K562 (cell line): ENCODE measurements around the gene DTNA. TPM values are rescaled to one million over a fixed set of nuclear protein-coding genes. Genes with fewer than 3 reads are reported as not detected.

Source experiments
- ARID1B ChIP-seq: fragments of 450-650 bp; IDR thresholded peaks from 2 replicates; pipeline ENCODE4 v1.6.1; 2016; ENCODE audit warnings: antibody characterized with exemption, mild to moderate bottlenecking, inconsistent platforms
- BACH1 ChIP-seq: fragments of 200-800 bp; sonication (Bioruptor generic); IDR thresholded peaks from 2 replicates; pipeline ENCODE4 v1.6.1; 2016; ENCODE audit warnings: missing genetic modification characterization, missing compliant biosample characterization
- FOXA3 ChIP-seq, 2 experiments: fragments of 450-650 bp in 1 of 2; sonication (generic) in 1 of 2; formaldehyde crosslinking; IDR thresholded peaks in 1 of 2; conservative IDR thresholded peaks in 1 of 2; 2 replicates each; pipeline versions ENCODE4 v1.4.0 to v1.8.0; 2020 to 2022; ENCODE audit warnings: mild to moderate bottlenecking in 2 of 2, missing genetic modification reagents in 1 of 2
- MAFF ChIP-seq: IDR thresholded peaks from 2 replicates; pipeline ENCODE4 v1.6.1; 2012; ENCODE audit warnings: low read length, improper control_type of control experiment
- SMARCE1 ChIP-seq: fragments of 450-650 bp; IDR thresholded peaks from 2 replicates; pipeline ENCODE4 v1.7.1; 2016; ENCODE audit warnings: mild to moderate bottlenecking
- TEAD2 ChIP-seq: fragments of 450-650 bp; IDR thresholded peaks from 2 replicates; pipeline ENCODE4 v1.6.1; 2016; ENCODE audit warnings: missing genetic modification characterization, control low read depth, missing compliant biosample characterization
- TSC22D4 ChIP-seq: fragments of 450-650 bp; IDR thresholded peaks from 2 replicates; pipeline ENCODE4 v1.6.1; 2016; ENCODE audit warnings: missing genetic modification characterization, missing biosample characterization, control low read depth
- USF2 ChIP-seq: sonication (generic); formaldehyde crosslinking; IDR thresholded peaks from 2 replicates; pipeline ENCODE4 v1.5.0; 2020; ENCODE audit warnings: missing genetic modification reagents
- ZNF449 ChIP-seq: fragments of 250-450 bp; sonication (Bioruptor Pico); IDR thresholded peaks from 2 replicates; pipeline ENCODE4 v1.8.0; 2022; ENCODE audit warnings: moderate library complexity, mild to moderate bottlenecking, inconsistent platforms
- ZSCAN32 ChIP-seq: fragments of 450-650 bp; formaldehyde crosslinking; IDR thresholded peaks from 2 replicates; pipeline ENCODE4 v1.4.0; 2020; ENCODE audit warnings: mild to moderate bottlenecking, moderate library complexity
- polyA plus RNA-seq, 8 experiments: library from polyadenylated mRNA; depleted of rRNA in 4 of 8; stranded (reverse) in 5 of 8; unstranded in 3 of 8; fragments of >200 nt; fragmentation: Nextera tagmentation in 2 of 8; fragmentation: Illumina TruSeq in 1 of 8; extraction: Ambion mirVana in 2 of 8; extraction: Trizol in 1 of 8; gene quantifications; 2 replicates each; pipeline versions ENCODE4 v1.2.1 to v1.2.3, GENCODE V29; 2011 to 2014; ENCODE audit warnings: inconsistent platforms in 1 of 8, missing spikeins in 1 of 8
- total RNA-seq, 7 experiments: library from RNA; depleted of rRNA in 6 of 7; stranded (reverse); fragments of >200 nt in 6 of 7; fragmentation: Illumina TruSeq in 2 of 7; extraction: Trizol in 2 of 7; gene quantifications; 2 replicates each; pipeline versions ENCODE4 v1.2.1 to v1.2.3, GENCODE V29; 2011 to 2021; ENCODE audit warnings: low replicate concordance in 1 of 7

DTNA gene
- total and polyA plus RNA-seq, 9 of the 15 experiments (the other 6 are each of a cell fraction or from before 2014, with no cell fraction given): 0.07 to 2.4 (median 0.22) TPM; not detected in 2

GRCh38 chr18:34929336-34929780 lies 219.3 kb downstream of the DTNA start (continued):
- TF ChIP-seq ZNF449 (CRISPR knock-in tag) (no peak), TSC22D4 (tag) (no peak), TEAD2 (tag) (0 out of 2 replicates have a peak, but pooled peaks have one; percentile 17), BACH1 (tag) (peak; percentile 76), USF2 (no peak), FOXA3 (CRISPR knock-in tag; conservative IDR thresholded peaks at IDR 0.05 in 1 of 2, IDR thresholded peaks at IDR 0.05 in 1 of 2) (peak in 1 of 2 experiments; percentile 83; a peak in 2 of 4 replicates), ZSCAN32 (CRISPR knock-in tag) (no peak), SMARCE1 (peak; percentile 69; the same call in 1 of the 2 replicates), MAFF (0 out of 2 replicates have a peak, but pooled peaks have one; percentile 33), ARID1B (peak; percentile 43)
